ENCODE results near the gene STYX. TPM values are rescaled to one million over a fixed set of nuclear protein-coding genes. Genes with fewer than 3 reads are reported as not detected.

Gene STYX
- total and polyA plus RNA-seq, 10 of the 15 experiments (the other 5 are each of a cell fraction or from before 2014, with no cell fraction given) = 5.0 to 15.3 (median 9.5) TPM

DNA sequence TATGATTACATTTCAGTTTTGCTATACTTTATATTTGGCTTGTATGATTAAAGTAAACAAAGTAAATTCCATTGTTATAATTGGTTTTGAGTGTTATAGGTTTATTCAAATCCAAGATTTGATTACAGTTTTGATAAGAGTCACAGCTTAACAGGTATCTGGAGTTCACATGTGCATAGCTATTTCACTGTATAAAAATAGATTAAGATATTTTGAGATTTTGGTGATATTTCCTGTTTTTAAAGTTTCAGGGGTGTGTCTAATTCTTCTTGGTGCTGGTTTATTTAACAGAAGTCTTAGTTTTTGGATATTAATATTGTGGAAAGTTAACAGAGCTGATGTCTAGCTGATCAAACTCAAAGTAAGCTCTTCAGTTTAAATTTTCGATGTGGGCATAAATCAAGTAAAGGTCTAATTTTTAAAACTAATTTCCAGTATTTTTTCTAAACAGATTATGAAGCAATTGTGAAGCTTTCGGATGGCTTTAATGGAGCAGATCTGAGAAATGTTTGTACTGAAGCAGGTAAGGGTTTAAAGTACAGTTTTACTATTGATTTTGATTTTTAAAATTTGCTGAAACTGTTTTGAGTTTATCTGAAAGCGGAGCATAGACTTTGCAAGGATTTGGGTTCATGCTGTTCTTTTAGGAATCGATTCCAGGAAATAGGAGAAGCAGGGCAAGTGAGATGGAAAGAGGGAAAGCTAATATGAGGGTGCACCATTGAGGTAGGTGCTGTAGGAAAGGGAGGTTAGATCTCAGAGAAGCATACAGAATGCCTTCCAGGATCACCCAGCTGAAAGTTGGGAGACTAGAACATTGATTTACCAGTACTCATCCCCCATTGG is 6.2 kb upstream of the STYX start:
- peaks cover 14% of the 10 kb centered on the region for H3K4me1 ChIP-seq (ENCODE audit: control insufficient read depth, insufficient read depth, low read length)
- 80% methylated on average over 4 of the region's 4 CpGs for WGBS (ENCODE audit: insufficient coverage, insufficient replicate concordance, low lambda C conversion rate, missing lambda C conversion rate)
- in situ Hi-C loops (cut with MboI) (no loop called here), intact Hi-C loops (cut with micrococcal nuclease; ENCODE audit: unreplicated experiment) (no loop called here)
- SMC1A ChIA-PET (ENCODE audit: uncharacterized antibody, unreplicated experiment) = interaction anchor here (0.6 to 3.3 kb wide), 9 partner anchors 9 to 170 kb away, joined by 3 to 13 read pairs (median 4); no protein-coding TSS in a partner anchor
- no peak overlapping the region for H2AFZ ChIP-seq (ENCODE audit: control insufficient read depth, low read depth, low read length)
- H3K4me2 ChIP-seq (ENCODE audit: control insufficient read depth, insufficient read depth) = peak overlapping the region; percentile 49
- FAIRE-seq (no peak), DNase-seq (ENCODE audit: low read depth, low spot score) (no peak), ATAC-seq (no peak)
- H3K4me3 ChIP-seq = no peak overlapping the region
- no peaks in the 10 kb centered on the region for H4K20me1 ChIP-seq (ENCODE audit: control insufficient read depth, insufficient read depth)
- BruUV-seq (replicated peaks) = no TSS peak
- no peaks in the 10 kb centered on the region for H3K27me3 ChIP-seq (replicated peaks in 1 of 2; ENCODE audit: control insufficient read depth in 2 of 2, insufficient read depth in 2 of 2, low read length in 1 of 2)
- no peaks in the 10 kb centered on the region for H3K9me3 ChIP-seq (replicated peaks; ENCODE audit: control insufficient read depth, insufficient read depth, low read length)
- POLR2A ChIA-PET = interaction anchor here (0.5 to 1.5 kb wide), 6 partner anchors 11 to 1756 kb away, joined by 3 to 4 read pairs (median 4); no protein-coding TSS in a partner anchor
- H3K36me3 ChIP-seq (ENCODE audit: control insufficient read depth in 2 of 2, insufficient read depth in 2 of 2, low read length in 1 of 2) = peaks cover 11 to 14% of the 10 kb centered on the region in 2 experiments
- RAD21 ChIA-PET (ENCODE audit: unreplicated experiment) = interaction anchor here (0.7 to 1.2 kb wide), 3 partner anchors 14 to 37 kb away, joined by 3 read pairs; partner anchors contain the start of gene PSMC6
- H3K79me2 ChIP-seq (ENCODE audit: control insufficient read depth, insufficient read depth, low read length) = no peaks in the 10 kb centered on the region
- TF ChIP-seq, protein P1, sequence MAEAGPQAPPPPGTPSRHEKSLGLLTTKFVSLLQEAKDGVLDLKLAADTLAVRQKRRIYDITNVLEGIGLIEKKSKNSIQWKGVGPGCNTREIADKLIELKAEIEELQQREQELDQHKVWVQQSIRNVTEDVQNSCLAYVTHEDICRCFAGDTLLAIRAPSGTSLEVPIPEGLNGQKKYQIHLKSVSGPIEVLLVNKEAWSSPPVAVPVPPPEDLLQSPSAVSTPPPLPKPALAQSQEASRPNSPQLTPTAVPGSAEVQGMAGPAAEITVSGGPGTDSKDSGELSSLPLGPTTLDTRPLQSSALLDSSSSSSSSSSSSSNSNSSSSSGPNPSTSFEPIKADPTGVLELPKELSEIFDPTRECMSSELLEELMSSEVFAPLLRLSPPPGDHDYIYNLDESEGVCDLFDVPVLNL (IDR thresholded peaks at IDR 0.05; ENCODE audit: low read depth, low read length) = no peak
- TF ChIP-seq FOS (IDR thresholded peaks at IDR 0.05; ENCODE audit: borderline replicate concordance, extremely low read depth, insufficient read length) = no peak
- 0 out of 2 replicates have a peak, but pooled peaks have one; percentile 14 for TF ChIP-seq MEF2A (IDR thresholded peaks at IDR 0.05; ENCODE audit: insufficient read depth, low read depth, low read length)
- no peak overlapping the region for H3K27ac ChIP-seq (ENCODE audit: control insufficient read depth, insufficient read depth)
- H3K9ac ChIP-seq (ENCODE audit: control insufficient read depth, insufficient read depth, low read length) = no peak overlapping the region
- CTCF ChIA-PET = interaction anchor here (0.5 to 2.0 kb wide), 7 partner anchors 12 to 904 kb away, joined by 3 to 8 read pairs (median 3); no protein-coding TSS in a partner anchor

DNA sequence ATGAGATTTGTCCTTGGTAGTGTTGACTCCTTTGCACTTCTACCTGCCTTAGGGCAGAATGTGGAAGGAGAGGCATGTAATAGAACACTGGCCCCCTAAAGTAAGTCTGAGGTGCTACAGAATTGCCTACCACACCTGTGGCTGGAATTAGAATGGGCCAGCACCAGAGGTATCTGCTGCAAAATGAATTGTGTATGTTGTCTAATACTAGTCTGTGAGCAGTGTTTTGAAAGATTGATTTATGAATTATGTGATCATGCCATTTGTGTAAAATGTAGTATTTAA is 5.7 kb upstream of the STYX start:
- BruUV-seq (replicated peaks) = no TSS peak
- Histone ChIP-seq H3K27me3 (replicated peaks in 1 of 2; ENCODE audit: control insufficient read depth in 2 of 2, insufficient read depth in 2 of 2, low read length in 1 of 2) (no peaks in the 10 kb centered on the region), H3K4me2 (ENCODE audit: control insufficient read depth, insufficient read depth) (no peak overlapping the region), H3K4me1 (ENCODE audit: control insufficient read depth, insufficient read depth, low read length) (peaks cover 14% of the 10 kb centered on the region), H2AFZ (ENCODE audit: control insufficient read depth, low read depth, low read length) (no peak overlapping the region), H3K9me3 (replicated peaks; ENCODE audit: control insufficient read depth, insufficient read depth, low read length) (no peaks in the 10 kb centered on the region), H3K4me3 (no peak overlapping the region), H3K9ac (ENCODE audit: control insufficient read depth, insufficient read depth, low read length) (no peak overlapping the region), H3K36me3 (ENCODE audit: control insufficient read depth in 2 of 2, insufficient read depth in 2 of 2, low read length in 1 of 2) (peaks cover 11 to 12% of the 10 kb centered on the region in 2 experiments), H3K27ac (ENCODE audit: control insufficient read depth, insufficient read depth) (no peak overlapping the region), H3K79me2 (ENCODE audit: control insufficient read depth, insufficient read depth, low read length) (no peaks in the 10 kb centered on the region), H4K20me1 (ENCODE audit: control insufficient read depth, insufficient read depth) (no peaks in the 10 kb centered on the region)
- FAIRE-seq (no peak), ATAC-seq (peak; percentile 51), DNase-seq (ENCODE audit: low read depth, low spot score) (no peak)
- ChIA-PET RAD21 (ENCODE audit: unreplicated experiment) (interaction anchor here (1.2 kb wide), 1 partner anchor 17 kb away, joined by 3 read pairs; the partner anchor contains the start of gene PSMC6), CTCF (interaction anchor here (2.0 kb wide), 1 partner anchor 11 kb away, joined by 8 read pairs; no protein-coding TSS in a partner anchor), POLR2A (interaction anchor here (0.5 to 1.5 kb wide), 2 partner anchors 13 to 1757 kb away, joined by 4 read pairs; no protein-coding TSS in a partner anchor), SMC1A (ENCODE audit: uncharacterized antibody, unreplicated experiment) (interaction anchor here (0.6 to 3.3 kb wide), 6 partner anchors 13 to 110 kb away, joined by 3 to 13 read pairs (median 4); no protein-coding TSS in a partner anchor)
- intact Hi-C loops (cut with micrococcal nuclease; ENCODE audit: unreplicated experiment) = no loop called here
- in situ Hi-C loops (cut with MboI) = no loop called here
- TF ChIP-seq ZNF207 (IDR thresholded peaks at IDR 0.05; ENCODE audit: borderline replicate concordance) (no peak), MTA2 (IDR thresholded peaks at IDR 0.05; ENCODE audit: low read depth) (no peak), ZNF217 (IDR thresholded peaks at IDR 0.05) (no peak), TAF1 (IDR thresholded peaks at IDR 0.05; ENCODE audit: borderline replicate concordance, low read depth, low read length) (no peak), CEBPB (IDR thresholded peaks at IDR 0.05; ENCODE audit: borderline replicate concordance in 1 of 2, low read depth in 2 of 2, low read length in 2 of 2) (no peak), NFYB (IDR thresholded peaks at IDR 0.05; ENCODE audit: insufficient read depth, low read depth, low read length) (no peak), SMAD5 (IDR thresholded peaks at IDR 0.05; ENCODE audit: low read depth) (no peak)
- TF ChIP-seq, protein P2, sequence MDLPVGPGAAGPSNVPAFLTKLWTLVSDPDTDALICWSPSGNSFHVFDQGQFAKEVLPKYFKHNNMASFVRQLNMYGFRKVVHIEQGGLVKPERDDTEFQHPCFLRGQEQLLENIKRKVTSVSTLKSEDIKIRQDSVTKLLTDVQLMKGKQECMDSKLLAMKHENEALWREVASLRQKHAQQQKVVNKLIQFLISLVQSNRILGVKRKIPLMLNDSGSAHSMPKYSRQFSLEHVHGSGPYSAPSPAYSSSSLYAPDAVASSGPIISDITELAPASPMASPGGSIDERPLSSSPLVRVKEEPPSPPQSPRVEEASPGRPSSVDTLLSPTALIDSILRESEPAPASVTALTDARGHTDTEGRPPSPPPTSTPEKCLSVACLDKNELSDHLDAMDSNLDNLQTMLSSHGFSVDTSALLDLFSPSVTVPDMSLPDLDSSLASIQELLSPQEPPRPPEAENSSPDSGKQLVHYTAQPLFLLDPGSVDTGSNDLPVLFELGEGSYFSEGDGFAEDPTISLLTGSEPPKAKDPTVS (IDR thresholded peaks at IDR 0.05; ENCODE audit: low read depth, low read length) = no peak
- TF ChIP-seq, protein P3, sequence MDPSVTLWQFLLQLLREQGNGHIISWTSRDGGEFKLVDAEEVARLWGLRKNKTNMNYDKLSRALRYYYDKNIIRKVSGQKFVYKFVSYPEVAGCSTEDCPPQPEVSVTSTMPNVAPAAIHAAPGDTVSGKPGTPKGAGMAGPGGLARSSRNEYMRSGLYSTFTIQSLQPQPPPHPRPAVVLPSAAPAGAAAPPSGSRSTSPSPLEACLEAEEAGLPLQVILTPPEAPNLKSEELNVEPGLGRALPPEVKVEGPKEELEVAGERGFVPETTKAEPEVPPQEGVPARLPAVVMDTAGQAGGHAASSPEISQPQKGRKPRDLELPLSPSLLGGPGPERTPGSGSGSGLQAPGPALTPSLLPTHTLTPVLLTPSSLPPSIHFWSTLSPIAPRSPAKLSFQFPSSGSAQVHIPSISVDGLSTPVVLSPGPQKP (IDR thresholded peaks at IDR 0.05; ENCODE audit: low read depth, low read length) = no peak

Measured in GM12878 (cell line).